Measurements from ENCODE around the gene KRTAP5-2. TPM values are rescaled to one million over a fixed set of nuclear protein-coding genes. Genes with fewer than 3 reads are reported as not detected.
"Not testable (repeated sequence)": the region's sequence is repeated elsewhere in the genome, so short reads cannot be mapped to it uniquely, and the experiment has no call there.

Gene KRTAP5-2, protein sequence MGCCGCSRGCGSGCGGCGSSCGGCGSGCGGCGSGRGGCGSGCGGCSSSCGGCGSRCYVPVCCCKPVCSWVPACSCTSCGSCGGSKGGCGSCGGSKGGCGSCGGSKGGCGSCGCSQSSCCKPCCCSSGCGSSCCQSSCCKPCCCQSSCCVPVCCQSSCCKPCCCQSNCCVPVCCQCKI
- not detected for total RNA-seq

DNA sequence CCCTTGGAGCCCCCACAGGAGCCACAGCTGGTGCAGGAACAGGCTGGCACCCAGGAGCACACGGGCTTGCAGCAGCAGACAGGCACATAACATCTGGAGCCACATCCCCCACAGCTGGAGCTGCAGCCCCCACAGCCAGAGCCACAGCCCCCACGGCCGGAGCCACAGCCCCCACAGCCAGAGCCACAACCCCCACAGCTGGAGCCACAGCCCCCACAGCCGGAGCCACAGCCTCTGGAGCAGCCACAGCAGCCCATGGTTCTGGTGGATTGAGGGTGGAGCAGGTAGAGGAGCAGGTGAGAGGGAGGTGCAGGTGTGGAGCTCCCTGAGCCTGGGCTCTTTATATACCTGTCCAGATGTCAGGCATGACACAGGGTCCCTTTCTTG is at the start of gene KRTAP5-2:
KRTAP5-2 (minus strand) TSS at position 301 of the 387 bp plus-strand sequence; CDS start at position 257, 44 bp downstream.
- no peak for DNase-seq (ENCODE audit: low spot score)

DNA sequence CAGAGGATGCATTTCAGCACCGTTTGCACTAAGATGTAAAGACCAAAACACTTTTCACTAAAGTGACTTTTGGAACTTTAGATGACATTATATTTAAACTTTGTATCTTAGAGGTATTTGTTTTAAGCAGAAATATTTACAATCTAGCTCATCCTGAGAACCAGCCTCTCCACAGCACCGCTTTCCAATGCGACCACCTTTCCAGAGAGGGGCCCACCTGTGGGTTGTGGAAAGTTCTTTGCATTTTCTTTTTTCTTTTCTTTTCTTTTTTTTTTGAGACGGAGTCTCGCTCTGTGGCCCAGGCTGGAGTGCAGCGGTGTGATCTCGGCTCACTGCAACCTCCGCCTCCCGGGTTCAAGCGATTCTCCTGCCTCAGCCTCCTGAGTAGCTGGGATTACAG is 48.4 kb upstream of the KRTAP5-2 start:
- DNase-seq (ENCODE audit: low spot score): not testable (repeated sequence)

DNA sequence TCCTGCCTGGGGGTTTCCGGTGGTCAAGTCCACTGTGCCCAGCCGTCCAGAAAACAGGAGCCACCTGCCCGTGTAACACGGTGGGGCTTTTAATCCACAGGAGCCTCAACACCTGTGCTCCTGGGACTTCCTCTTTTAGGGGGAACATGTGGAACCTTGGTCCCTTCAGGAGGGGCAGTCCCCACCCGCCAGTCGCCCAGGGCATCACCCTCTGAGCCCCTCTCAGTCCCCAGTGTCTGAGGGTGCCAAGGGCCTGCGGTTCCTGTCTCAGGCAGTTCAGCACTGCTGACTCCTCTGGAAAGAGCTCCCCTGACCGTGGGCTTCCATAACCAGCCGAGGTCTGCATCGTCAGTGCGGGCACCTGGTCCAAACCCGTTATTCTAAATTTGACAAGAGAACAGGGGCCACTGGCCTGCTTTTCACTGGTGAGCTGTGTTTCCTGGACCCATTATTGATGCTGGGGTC is 47.3 kb upstream of the KRTAP5-2 start:
- DNase-seq (ENCODE audit: low spot score): no peak

DNA sequence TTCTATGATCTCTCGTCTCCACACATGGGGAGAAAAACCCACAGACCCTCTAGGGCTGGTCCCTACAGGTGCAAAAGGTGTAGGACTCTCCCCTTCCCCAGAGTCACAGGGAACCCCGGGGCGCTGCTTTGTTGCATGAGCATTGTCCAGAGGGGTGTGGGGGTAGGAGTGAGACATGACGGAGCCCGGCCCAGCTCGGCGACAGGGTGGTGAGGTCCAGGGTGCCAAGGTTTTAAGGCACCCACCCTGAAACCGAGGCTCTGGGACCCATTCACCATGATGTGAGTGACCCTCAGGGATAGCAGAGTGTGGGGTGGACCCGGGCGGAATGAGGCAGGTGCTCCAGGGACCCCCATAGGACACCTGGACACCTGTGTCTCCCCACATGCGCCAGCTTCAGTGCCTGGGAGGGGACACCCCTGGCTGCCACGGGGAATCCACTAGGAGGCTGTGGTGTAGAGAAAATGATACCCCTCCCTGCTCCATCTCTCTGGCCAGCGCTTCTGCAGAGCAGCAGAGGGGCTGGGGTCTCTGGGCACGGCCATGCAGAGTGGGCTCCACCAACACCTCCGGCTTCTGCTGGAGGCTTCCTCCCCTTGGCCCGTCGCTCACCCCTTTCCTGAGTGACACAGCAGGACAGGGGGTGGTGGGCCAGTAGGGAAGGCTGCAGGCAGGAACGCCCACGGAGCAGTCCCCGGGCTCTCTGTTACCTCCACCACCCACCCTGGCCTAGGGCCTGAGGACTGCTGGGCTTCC is 46.7 kb upstream of the KRTAP5-2 start:
- no peak for DNase-seq (ENCODE audit: low spot score)

DNA sequence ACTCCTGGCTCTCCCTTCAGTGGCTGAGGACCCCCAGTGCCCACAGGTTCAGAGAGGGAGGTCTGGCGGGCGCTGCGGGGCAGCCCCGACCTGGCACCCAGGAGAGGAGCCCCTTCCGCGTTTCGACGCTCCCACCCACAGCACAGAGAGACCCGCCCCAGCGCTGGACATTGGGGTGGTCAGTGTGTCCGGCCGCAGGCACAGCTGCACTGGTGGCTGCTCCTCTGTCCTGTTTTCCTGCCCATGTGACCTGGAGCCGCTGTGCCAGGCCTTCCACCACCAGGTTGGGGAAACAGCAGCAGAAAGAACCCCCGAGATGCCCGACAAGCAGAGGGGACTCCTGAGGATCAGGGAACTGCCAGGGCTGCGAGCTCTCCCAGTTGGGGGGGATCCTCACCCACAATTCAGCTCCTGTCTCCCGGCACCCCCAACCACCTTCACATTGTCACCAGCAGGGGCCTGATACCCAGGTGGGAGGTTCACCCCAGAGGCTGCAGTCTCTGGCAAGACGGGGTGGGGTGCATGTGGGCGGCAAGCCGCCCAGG is 45.1 kb upstream of the KRTAP5-2 start:
- no peak for DNase-seq (ENCODE audit: low spot score)

DNA sequence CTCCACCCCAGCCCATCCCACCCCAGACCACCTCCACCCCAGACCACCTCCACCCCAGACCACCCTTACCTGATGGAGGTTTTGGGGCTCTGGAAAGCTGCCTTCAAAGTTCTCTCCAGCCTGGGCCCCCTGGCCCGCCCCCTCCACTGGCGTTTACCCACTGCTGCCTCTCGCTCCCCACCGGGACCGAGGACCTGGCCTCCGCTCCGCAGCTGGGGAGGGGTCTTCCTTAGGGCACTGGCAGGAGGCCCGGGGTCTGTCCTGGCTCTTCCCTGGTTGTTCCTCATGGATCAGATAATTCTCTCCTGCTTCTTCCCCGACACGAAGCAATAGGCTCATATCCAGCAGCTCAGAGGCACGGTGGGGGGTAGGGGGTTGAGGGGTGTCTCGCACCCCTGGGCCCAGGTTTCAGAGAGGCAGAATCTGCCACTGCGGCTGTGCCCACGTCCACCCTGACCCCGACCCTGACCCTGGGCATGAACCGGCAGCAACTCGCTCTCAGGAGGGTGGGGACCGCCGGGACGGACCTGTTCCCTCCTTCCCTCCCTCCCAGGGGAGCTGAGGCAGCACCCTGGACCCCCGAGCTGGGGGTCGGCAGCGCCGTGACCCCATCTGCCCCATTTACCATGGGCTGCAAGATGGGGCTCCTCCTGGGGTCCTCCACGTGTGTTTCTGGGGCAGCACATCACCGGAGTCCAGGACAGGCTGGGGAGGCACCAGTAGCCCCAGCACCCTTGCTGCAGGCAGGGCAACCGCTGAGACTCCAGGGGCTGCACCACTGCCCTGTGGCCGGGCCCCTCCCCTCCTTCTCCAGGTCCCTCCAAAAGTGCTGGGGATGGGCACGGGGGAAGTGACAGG is 44.4 kb upstream of the KRTAP5-2 start:
- no peak for DNase-seq (ENCODE audit: low spot score)

DNA sequence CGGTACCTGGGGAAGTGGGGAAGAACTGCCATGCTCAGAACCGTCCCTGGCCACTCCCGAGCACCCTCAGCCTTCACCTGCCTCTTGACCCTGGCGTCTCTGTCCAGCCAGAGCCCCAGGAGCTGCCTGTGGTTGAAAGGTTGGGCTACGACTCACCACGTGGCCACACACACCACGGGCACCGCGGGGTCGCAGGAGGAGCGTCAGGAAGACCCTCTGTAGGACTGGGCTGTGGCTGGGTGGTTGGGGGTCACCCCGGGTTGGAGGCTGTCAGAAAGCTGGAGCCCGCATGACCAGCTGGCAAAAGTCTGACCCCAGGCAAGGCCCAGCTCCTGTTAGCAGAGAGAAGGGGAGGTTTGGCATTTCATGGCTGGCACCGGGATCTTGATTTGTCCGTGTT is 43.0 kb upstream of the KRTAP5-2 start:
- no peak for DNase-seq (ENCODE audit: low spot score)

DNA sequence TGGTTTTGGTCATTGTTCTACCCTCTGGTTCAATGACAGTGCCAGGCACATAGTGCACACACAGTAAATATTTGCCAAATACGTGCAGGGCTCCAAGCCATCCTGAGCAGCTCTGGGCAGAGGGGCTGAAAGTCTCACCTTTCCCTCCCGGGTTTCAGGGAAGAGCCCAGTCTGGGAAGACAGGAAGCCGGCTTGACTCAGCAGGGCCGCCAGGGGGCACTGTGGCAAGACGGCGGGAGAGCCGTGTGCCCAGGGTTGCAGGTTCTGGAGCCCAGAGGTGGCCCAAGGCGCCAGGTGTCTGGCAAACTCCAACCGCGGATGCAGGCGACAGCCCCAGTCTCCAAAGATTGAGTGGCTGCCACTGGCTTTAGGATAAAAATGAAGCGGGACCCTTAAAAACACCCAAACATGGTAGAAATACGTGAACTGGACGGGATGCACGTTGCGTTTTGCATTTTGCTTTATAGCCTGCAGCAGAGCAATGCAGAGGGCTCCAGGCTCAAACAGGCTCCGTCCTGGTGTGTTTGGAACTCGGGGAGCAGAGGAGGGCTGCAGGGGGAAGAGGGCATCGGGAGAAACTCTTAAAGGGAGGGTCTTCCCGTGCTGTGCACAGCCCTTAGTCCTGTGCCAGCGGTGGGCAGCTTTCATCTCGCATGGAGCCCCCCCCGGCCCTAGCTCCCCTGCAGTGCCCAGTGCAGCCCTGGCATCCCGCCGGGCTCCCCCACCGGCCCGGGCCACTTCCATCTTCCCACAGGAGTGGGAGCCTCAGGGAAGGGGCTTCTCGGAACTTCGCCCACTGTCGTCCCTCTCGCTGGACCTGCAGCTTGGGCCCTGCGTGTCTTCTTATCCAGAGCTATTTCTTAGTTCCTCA is 42.2 kb upstream of the KRTAP5-2 start:
- DNase-seq (ENCODE audit: low spot score): no peak

DNA sequence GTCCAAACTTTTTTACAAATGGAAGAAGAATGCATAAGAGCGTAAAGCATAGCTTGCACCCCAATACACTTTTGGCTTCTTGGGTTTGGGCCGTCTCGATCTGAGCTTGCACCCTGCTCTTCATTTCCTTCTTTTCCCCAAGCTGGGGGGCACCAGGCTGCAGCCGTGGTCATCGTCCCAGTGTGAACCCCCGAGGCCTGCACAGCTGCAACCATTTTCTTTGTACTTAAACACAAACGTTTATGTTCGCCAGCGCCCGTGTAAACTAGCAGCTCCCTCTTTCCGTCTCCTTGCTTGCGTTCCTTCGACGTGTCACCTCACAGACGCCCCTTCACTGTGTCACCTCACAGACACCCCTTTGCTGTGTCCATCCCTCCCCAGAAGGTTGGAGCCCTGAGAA is 41.6 kb upstream of the KRTAP5-2 start:
- DNase-seq (ENCODE audit: low spot score): no peak

DNA sequence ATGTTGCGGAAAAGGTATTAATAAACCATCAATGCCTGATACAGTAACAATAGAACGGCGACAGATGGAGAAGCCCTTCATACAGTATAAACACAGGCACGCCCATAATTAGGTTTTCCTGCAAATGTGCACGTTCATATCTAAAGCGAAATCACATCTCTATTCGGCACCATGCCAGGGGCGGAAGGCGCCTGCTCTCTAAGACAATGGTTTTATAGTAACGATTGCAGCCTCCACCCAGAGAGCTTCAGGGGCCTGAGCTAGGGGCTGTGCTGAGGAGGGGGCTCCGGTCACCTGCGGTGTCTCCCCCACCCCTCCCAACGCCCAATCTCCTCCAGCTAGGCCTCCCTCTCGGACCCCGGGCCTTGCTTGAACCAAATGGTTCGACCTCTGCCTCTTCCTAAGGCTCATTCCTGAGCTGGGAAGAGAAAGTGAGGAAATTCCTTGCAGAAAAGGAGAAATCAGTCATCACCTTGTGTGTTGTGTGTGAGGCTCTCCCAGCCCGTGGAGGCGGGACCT is 41.1 kb upstream of the KRTAP5-2 start:
- no peak for DNase-seq (ENCODE audit: low spot score)

DNA sequence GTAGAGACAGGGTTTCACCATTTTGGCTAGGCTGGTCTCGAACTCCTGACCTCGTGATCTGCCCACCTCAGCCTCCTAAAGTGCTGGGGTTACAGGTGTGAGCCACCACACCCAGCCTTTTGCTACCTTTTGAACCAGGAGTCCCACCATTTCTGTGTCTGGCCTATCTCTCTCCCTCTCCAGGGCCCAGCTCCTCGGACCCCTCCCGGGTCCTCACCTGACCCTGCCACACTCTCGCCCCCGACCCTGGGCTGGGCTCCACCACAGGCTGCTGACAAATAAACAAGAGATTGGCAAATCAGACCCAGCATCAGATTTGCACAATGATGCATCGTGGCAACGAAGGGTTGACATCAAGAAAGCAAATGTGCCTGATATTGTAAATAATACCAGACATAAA is 40.2 kb upstream of the KRTAP5-2 start:
- DNase-seq (ENCODE audit: low spot score): no peak

DNA sequence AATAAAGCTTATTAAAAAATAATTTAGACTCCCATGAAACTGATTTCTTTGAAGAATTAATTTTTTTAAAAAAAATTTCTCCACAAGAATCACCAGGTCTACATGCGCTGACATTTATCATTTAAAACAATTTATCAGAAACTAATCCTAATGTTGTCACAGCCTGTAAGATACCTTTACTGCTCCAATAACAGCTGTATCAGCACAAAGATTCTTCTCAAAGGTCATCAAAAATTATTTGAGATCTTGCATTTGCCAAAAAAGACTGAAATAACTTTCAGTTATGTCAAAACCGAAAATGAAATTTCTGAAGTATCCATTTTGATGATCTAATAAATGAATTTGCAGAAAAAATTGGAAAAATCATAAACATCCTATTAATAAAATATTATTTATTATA is 39.5 kb upstream of the KRTAP5-2 start:
- no peak for DNase-seq (ENCODE audit: low spot score)

DNA sequence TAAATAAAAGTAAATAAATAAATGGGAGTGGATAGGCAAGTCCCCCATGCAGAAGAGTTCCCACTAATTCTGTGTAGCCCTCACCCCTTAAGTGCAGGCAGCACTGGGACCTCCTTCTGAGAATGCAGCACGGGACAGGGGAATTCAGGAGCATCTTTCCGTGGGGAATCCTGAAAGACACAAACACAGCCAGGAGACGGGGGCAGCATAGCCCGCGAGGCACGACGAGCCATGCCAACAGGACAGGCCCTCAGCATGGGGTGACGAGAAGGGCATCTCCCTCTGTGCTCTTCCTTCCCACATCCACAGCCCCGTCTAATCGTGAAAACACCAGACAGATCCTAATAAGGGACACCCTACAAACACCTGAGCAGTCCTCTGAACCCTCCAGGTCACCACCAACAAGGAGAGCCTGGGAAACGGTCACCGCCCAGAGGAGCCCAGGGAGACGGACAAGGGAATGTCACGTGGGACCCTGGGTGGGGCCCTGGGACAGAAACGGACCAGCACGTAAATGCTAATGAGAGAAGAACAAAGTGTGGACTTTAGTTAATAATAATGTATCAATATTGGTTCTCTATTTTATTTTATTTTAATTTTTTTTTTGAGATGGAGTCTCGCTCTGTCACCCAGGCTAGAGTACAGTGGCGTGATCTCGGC is 38.3 kb upstream of the KRTAP5-2 start:
- no peak for DNase-seq (ENCODE audit: low spot score)

DNA sequence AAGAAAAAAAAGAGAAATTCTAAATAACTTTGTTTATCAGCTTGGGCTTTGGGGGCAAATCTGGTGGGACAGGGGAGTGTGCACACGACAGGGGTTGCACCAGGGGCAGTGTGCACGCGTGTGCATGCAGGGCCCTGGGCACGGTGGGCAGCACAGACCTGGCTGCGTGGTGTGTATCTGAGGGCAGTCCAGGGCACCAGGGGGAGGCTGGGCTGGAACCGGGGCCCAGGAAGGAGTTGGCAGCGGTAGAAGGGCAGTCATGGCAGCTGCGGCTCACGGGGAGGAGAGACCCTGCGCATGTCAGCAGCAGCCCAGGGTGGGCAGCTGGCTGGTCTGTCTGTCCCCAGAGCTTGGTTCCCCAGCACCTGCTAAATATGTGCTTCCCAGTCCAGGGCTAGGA is 35.8 kb upstream of the KRTAP5-2 start:
- no peak for DNase-seq (ENCODE audit: low spot score)

DNA sequence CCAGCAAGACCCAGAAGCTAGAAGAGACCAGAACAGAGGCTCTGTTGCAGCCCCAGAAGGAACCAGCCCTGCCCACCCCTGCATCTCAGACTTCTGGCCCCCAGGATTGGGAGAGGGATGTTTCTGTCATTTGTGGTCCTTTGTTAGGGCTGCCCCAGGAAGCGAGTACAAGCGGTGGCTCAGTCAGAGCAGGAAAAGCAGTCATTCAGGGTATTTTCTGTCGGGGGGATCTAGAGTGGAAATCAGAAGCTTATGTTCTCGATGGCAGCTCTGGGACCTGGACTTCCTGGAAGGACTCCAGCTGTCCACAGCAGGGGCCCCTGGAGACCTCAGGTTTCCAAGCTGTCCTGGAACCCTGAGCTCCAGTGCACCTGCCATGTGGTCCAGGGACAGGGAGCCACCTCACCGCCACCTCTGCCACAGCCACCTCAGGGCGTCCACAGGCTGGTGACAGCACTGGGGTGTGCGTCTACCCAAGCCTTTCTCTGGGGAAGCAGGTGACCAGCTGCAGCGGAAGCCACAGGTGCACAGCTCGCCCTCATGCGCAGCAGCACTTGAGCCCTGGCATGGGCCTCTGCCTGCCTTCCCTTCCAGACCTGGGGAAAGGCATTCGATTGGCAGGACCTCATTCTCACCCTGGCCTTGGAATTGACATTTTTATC is 34.1 kb upstream of the KRTAP5-2 start:
- no peak for DNase-seq (ENCODE audit: low spot score)

DNA sequence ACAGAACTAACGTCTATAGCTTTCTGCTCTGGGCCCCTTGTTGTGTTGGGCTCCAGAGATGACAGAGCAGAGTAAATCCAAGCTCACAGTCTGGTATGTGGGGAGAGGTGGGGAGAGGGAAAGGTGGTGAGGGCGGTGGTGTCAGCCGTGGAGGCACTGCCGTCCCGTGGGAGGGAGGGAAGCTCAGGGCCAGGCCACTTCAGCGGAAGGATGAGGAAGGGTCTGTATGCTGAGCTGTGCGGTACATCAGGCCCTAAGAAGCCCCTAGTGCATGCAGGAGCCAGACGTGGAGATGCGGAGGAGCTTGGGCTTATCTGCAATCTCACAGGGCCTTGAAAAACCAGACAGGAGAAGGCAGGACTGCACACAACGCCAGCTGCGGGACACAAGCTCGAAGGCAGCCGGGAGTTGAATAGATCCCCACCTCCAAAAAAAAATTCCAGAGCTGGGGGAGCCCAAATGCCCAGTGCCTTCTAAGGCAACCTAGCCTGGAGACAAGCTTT is 33.0 kb upstream of the KRTAP5-2 start:
- no peak for DNase-seq (ENCODE audit: low spot score)

DNA sequence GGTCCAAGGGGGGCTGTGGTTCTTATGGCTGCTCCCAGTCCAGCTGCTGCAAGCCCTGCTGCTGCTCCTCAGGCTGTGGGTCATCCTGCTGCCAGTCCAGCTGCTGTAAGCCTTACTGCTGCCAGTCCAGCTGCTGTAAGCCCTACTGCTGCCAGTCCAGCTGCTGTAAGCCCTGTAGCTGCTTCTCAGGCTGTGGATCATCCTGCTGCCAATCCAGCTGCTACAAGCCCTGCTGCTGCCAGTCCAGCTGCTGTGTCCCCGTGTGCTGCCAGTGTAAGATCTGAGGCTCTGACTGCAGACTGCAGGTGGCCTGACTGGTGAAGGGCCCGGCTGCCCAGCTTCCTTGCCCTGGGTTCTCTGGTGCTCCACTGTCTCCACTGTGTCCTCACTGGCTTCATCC is 32.2 kb upstream of the KRTAP5-2 start:
- DNase-seq (ENCODE audit: low spot score): no peak

DNA sequence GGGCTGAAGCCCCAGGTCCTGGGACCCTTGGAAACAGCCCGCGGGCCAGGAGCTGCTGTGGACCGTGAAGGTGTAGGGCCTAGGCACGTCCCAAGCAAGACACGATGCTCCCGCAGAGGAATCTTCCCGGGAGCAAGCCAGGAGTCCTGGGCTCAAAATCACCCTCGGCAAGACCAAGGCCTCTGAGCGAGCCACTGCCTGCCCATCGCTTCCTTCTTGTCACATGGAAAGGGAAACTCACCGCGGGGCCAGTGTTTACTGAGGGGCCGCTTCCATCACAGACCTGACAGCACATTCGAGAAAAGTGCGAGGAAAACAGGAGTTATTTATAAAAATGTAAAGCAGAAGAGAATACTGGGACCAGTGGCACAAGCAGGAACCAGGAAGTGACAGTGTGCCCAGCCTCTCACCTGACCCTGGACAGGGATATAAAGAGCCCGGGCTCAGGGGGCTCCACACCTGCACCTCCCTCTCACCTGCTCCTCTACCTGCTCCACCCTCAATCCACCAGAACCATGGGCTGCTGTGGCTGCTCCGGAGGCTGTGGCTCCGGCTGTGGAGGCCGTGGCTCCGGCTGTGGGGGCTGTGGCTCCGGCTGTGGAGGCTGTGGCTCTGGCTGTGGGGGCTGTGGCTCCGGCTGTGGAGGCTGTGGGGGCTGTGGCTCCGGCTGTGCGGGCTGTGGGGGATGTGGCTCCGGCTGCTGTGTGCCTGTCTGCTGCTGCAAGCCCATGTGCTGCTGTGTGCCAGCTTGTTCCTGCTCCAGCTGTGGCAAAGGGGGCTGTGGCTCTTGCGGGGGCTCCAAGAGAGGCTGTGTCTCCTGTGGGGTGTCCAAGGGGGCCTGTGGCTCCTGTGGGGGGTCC is 31.5 kb upstream of the KRTAP5-2 start, which contains the start of gene KRTAP5-5:
KRTAP5-5 (plus strand) TSS at position 450 of the 860 bp plus-strand sequence; CDS start at position 516, 66 bp downstream.
- no peak for DNase-seq (ENCODE audit: low spot score)
